B cell (primary cell): ENCODE measurements around the gene TRIM25. TPM values are rescaled to one million over a fixed set of nuclear protein-coding genes. Genes with fewer than 3 reads are reported as not detected.

ENCODE experiments used
- ATAC-seq: fragments of 200-7000 bp; cut with Tn5 transposase; one replicate; pipeline ENCODE4 v1.10.0; 2021; ENCODE audit warnings: low read depth, mild to moderate bottlenecking, moderate number of reproducible peaks, moderate library complexity
- CTCF ChIA-PET: fragments of 350-600 bp; sonication (Branson Sonifier 250); formaldehyde crosslinking; loops from one replicate; lab custom pipeline; 2021; ENCODE audit warnings: antibody characterized with exemption, inconsistent platforms; lab: Charles Lee
- POLR2A ChIA-PET: fragments of 350-600 bp; sonication (Branson Sonifier 250); formaldehyde crosslinking; loops from one replicate; lab custom pipeline; 2021; ENCODE audit warnings: antibody characterized with exemption; lab: Charles Lee
- DNase-seq: peaks from one replicate; pipeline ENCODE4 v3.0.0; 2013
- H2AFZ ChIP-seq: 2 replicates; pipeline ENCODE4 v1.6.1; 2012; ENCODE audit warnings: mild to moderate bottlenecking, low read depth, low read length; ENCODE audit not compliant: insufficient read depth, poor library complexity, severe bottlenecking
- H3K27ac ChIP-seq, 2 donors: 1 replicate in 1 of 2; 2 replicates in 1 of 2; pipeline ENCODE4 v1.5.1; 2012 to 2013; ENCODE audit warnings: low read length in 2 of 2, mild to moderate bottlenecking in 2 of 2, moderate library complexity in 1 of 2
- H3K27me3 ChIP-seq, 4 experiments: fragments of 200-600 bp in 1 of 4; sonication (generic) in 1 of 4; replicated peaks in 1 of 4; 1 replicate in 2 of 4; 2 replicates in 2 of 4; pipeline versions ENCODE4 v1.6.1 to v1.7.0; 2013 to 2016; ENCODE audit warnings: low read length in 3 of 4, mild to moderate bottlenecking in 2 of 4, mixed read lengths in 1 of 4, moderate library complexity in 1 of 4; ENCODE audit not compliant: insufficient read depth in 4 of 4, control insufficient read depth in 3 of 4; ENCODE audit errors: control extremely low read depth in 1 of 4
- H3K36me3 ChIP-seq, 2 experiments: replicated peaks in 1 of 2; 1 replicate in 1 of 2; 2 replicates in 1 of 2; pipeline versions ENCODE4 v1.6.1 to v1.7.1; 2013; ENCODE audit warnings: low read length in 1 of 2; ENCODE audit not compliant: insufficient read depth in 2 of 2, control insufficient read depth in 1 of 2; ENCODE audit errors: control extremely low read depth in 1 of 2, extremely low read depth in 1 of 2
- H3K4me1 ChIP-seq, 2 donors: fragments of 200-600 bp in 1 of 2; sonication (generic) in 1 of 2; 1 replicate in 1 of 2; 2 replicates in 1 of 2; pipeline versions ENCODE4 v1.5.1 to v1.6.1; 2013 to 2017; ENCODE audit warnings: low read length in 2 of 2; ENCODE audit not compliant: control insufficient read depth in 2 of 2, insufficient read depth in 2 of 2
- H3K4me2 ChIP-seq: replicated peaks from 2 replicates; pipeline ENCODE3; 2012; ENCODE audit warnings: mild to moderate bottlenecking, low read depth, low read length; ENCODE audit not compliant: poor library complexity, severe bottlenecking
- H3K4me3 ChIP-seq, 5 experiments: fragments of 200-600 bp in 1 of 5; sonication (generic) in 1 of 5; 1 replicate in 3 of 5; 2 replicates in 2 of 5; pipeline versions ENCODE4 v1.5.1 to v1.7.0; 2011 to 2016; ENCODE audit warnings: low read length in 4 of 5, mild to moderate bottlenecking in 4 of 5, low read depth in 2 of 5, control low read depth in 1 of 5, moderate library complexity in 1 of 5; ENCODE audit not compliant: insufficient read depth in 1 of 5; ENCODE audit errors: control extremely low read depth in 1 of 5, extremely low read depth in 1 of 5
- H3K79me2 ChIP-seq: fragments of 200-600 bp; sonication (generic); one replicate; pipeline ENCODE4 v1.6.0; 2016; ENCODE audit warnings: low read length; ENCODE audit not compliant: control insufficient read depth, insufficient read depth
- H3K9ac ChIP-seq: fragments of 200-600 bp; sonication (generic); 2 replicates; pipeline ENCODE4 v1.6.1; 2017; ENCODE audit warnings: mild to moderate bottlenecking, low read length, moderate library complexity
- H3K9me3 ChIP-seq, 3 donors: one replicate each; pipeline versions ENCODE4 v1.6.1 to v1.7.1; 2013; ENCODE audit warnings: low read length in 2 of 3; ENCODE audit not compliant: control insufficient read depth in 2 of 3, insufficient read depth in 1 of 3; ENCODE audit errors: control extremely low read depth in 1 of 3
- H4K20me1 ChIP-seq: 2 replicates; pipeline ENCODE4 v1.6.0; 2012; ENCODE audit warnings: mild to moderate bottlenecking, low read length; ENCODE audit not compliant: insufficient read depth, control insufficient read depth, poor library complexity, severe bottlenecking
- H3K27ac Mint-ChIP-seq: one replicate; pipeline ENCODE4 v1.8.0; 2021; ENCODE audit warnings: mixed read lengths
- H3K27me3 Mint-ChIP-seq: one replicate; pipeline ENCODE4 v1.8.0; 2021; ENCODE audit warnings: mixed read lengths
- H3K4me1 Mint-ChIP-seq: one replicate; pipeline ENCODE4 v1.8.0; 2021; ENCODE audit warnings: mixed read lengths
- H3K4me3 Mint-ChIP-seq: one replicate; pipeline ENCODE4 v1.8.0; 2021; ENCODE audit warnings: mixed read lengths
- H3K9me3 Mint-ChIP-seq: one replicate; pipeline ENCODE4 v1.8.0; 2022; ENCODE audit warnings: mixed read lengths; ENCODE audit not compliant: insufficient read depth
- CTCF ChIP-seq: fragments of 200-600 bp; IDR thresholded peaks from one replicate; pipeline ENCODE4 v1.8.0; 2022; ENCODE audit warnings: antibody characterized with exemption, mild to moderate bottlenecking
- EZH2 ChIP-seq: IDR thresholded peaks from 2 replicates; pipeline ENCODE4 v1.6.1; 2012; ENCODE audit warnings: borderline replicate concordance, low read depth, mild to moderate bottlenecking, moderate library complexity, low read length; ENCODE audit not compliant: insufficient read depth, poor library complexity, severe bottlenecking
- WGBS: methylation state at CpG from one replicate; pipeline ENCODE4 v1.1.5; 2013; ENCODE audit warnings: missing lambda C conversion rate; ENCODE audit not compliant: insufficient coverage; 5-methylcytosine and 5-hydroxymethylcytosine counted together
- intact Hi-C: fragments of 100-400 bp; cut with micrococcal nuclease; formaldehyde crosslinking; loops from one replicate; pipeline ENCODE4 v1.10.0; 2022
- polyA plus RNA-seq: library from polyadenylated mRNA; depleted of rRNA; stranded (reverse); fragments of >200 nt; gene quantifications from 2 replicates; pipeline ENCODE4 v1.2.3, GENCODE V29; 2012
- total RNA-seq, 2 donors: library from RNA; stranded (reverse); fragments of 120-200 nt in 1 of 2; gene quantifications; 1 replicate in 1 of 2; 2 replicates in 1 of 2; pipeline versions ENCODE4 v1.2.3 to v1.2.4, GENCODE V29; 2013 to 2022

TRIM25 gene
- total and polyA plus RNA-seq, 2 donors (not counting 1 experiment from before 2014, with no cell fraction given), result 38.5 to 92.4 TPM

- 78% methylated on average over 7 of the region's 7 CpGs for WGBS
- Mint-ChIP-seq H3K4me1 (peaks cover 84% of the 10 kb centered on the region), H3K9me3 (no peaks in the 10 kb centered on the region), H3K27me3 (no peaks in the 10 kb centered on the region), H3K27ac (peak overlapping the region; percentile 67), H3K4me3 (peak overlapping the region; percentile 34)
- intact Hi-C loops, result no loop called here
- CTCF ChIA-PET, result interaction anchor here (0.9 to 1.5 kb wide), 5 partner anchors 13 to 91 kb away, joined by 3 to 4 read pairs (median 3); no protein-coding TSS in a partner anchor
- POLR2A ChIA-PET, result interaction anchor here (1.2 kb wide), 1 partner anchor 68 kb away, joined by 3 read pairs; no protein-coding TSS in a partner anchor
- H3K4me2 ChIP-seq, result peak overlapping the region; percentile 55
- no peak overlapping the region for H3K4me3 ChIP-seq
- H3K4me1 ChIP-seq, result peaks cover 66 to 78% of the 10 kb centered on the region in 2 donors
- peak overlapping the region; percentile 37 to 76 for H3K27ac ChIP-seq
- TF ChIP-seq CTCF, result no peak
- no peak for TF ChIP-seq EZH2
- peaks cover 40% of the 10 kb centered on the region for H4K20me1 ChIP-seq
- H3K9me3 ChIP-seq, result no peaks in the 10 kb centered on the region
- H2AFZ ChIP-seq, result no peak overlapping the region
- H3K36me3 ChIP-seq, result peaks cover 5 to 19% of the 10 kb centered on the region in 2 experiments
- ATAC-seq (no peak), DNase-seq (no peak)
- peaks cover 72% of the 10 kb centered on the region for H3K79me2 ChIP-seq
- H3K9ac ChIP-seq, result peak overlapping the region; percentile 2
- H3K27me3 ChIP-seq, result no peaks in the 10 kb centered on the region
Measured at GRCh38 chr17:56910509-56911235, 3.2 kb downstream of the TRIM25 start.
